HG03139 (cell line): Measurements from ENCODE around the gene HAUS8.
"Not testable (repeated sequence)": the region's sequence is repeated elsewhere in the genome, so short reads cannot be mapped to it uniquely, and the experiment has no call there.

Experiments
- ATAC-seq: cut with Tn5 transposase; IDR thresholded peaks from one replicate; pipeline ENCODE4 v1.9.1; 2021; ENCODE audit not compliant: unreplicated experiment

Gene HAUS8

DNA sequence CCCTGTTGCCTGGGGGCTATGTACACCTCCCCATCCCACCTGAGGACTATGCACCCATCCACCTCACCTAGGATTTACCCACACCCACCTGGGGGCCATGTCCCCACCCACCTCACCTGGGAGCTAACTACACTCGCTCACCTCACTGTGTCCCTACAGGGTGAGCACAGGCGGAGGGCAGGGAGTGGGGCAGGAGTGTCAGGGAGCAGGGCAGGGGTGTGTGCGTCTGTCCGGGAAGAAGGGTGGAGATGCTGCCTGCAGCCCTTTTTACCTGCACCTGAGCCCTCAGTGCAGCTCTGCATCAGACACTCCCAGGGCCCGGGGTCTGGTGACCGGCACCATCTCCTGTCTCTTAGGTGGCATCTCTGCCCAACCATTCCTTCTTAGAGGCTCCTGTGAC is 38.1 kb downstream of the HAUS8 start:
- no peak for ATAC-seq

DNA sequence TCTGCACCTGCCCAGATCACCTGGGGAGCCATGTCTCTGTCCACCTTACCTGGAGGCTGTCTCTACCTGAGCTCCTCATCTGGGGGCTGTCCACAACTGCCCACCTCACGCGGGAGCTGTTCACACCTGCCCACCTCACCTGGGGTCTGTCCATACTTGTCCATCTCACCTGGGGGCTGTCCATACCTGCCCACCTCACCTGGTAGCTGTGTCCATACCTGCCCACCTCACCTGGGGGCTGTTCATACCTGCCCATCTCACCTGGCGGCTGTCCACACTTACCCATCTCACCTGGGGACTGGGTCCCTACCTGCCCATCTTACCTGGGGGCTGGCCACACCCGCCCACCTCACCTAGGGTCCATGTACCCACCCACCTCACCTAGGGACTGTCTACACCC is 38.6 kb downstream of the HAUS8 start:
- no peak for ATAC-seq

GRCh38 chr19:17035842-17036424 is 39.3 kb downstream of the HAUS8 start:
- no peak for ATAC-seq

GRCh38 chr19:17031741-17032140 is 43.5 kb downstream of the HAUS8 start:
- no peak for ATAC-seq

GRCh38 chr19:17027535-17027975 is 47.7 kb downstream of the HAUS8 start:
- no peak for ATAC-seq

GRCh38 chr19:17026706-17027534 is 48.3 kb downstream of the HAUS8 start, which contains the start of gene CPAMD8:
CPAMD8 (minus strand) TSS chr19:17026810; CDS start chr19:17026642, 168 bp downstream.
- ATAC-seq = no peak

- ATAC-seq = no peak
Measured at GRCh38 chr19:17025991-17026658, 49.1 kb downstream of the HAUS8 start.

DNA sequence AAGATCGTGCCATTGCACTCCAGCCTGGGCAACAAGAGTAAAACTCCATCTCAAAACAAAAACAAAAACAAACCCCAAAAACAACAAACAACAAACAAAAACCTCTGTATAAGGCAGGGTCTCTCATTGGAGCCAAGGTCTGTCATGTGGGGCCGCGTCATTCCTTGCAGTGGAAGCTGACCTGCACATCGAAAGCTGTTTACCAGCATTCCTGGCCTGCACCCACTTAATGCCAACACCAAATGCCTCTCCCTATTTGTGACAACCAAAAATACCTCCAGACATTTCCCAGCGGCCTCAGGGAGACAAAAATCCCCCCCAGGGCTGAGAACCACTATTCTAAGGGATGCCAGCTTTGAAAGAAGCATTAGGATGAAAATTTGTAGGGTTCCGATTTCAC is 49.9 kb downstream of the HAUS8 start:
- ATAC-seq = no peak

DNA sequence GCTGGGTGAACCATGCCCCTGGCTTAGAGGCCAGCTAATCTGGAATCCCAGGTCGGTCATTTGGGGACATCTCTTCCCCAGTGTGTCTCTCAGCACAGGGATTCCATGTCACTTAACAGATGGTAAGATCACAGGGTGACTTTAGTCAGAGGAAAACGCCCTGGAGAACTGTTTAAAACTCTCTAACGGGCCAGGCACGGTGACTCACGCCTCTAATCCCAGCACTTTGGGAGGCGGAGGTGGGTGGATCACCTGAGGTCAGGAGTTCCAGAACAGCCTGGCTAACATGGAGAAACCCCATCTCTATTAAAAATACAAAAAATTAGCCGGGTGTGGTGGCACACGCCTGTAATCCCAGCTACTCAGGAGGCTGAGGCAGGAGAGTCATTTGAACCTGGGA is 50.3 kb downstream of the HAUS8 start:
- not testable (repeated sequence) for ATAC-seq

DNA sequence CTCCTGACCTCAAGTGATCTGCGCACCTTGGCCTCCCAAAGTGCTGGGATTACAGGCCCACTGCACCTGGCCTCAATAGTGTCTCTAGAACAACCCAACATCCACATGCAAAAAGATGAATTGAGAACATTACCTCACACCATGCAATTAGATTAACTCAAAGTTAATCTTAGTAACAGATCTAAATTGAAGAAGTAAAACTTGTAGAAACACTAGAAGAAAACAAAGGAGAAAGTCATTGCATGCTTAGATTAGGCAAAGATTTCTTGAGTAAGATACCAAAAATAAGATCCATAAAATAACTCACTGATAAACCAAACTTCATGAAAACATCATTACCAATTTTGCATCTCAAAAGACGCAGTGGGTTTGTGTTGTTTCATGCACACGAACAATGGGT is 51.4 kb downstream of the HAUS8 start:
- no peak for ATAC-seq

GRCh38 chr19:17022738-17023137 is 52.5 kb downstream of the HAUS8 start:
- no peak for ATAC-seq

DNA sequence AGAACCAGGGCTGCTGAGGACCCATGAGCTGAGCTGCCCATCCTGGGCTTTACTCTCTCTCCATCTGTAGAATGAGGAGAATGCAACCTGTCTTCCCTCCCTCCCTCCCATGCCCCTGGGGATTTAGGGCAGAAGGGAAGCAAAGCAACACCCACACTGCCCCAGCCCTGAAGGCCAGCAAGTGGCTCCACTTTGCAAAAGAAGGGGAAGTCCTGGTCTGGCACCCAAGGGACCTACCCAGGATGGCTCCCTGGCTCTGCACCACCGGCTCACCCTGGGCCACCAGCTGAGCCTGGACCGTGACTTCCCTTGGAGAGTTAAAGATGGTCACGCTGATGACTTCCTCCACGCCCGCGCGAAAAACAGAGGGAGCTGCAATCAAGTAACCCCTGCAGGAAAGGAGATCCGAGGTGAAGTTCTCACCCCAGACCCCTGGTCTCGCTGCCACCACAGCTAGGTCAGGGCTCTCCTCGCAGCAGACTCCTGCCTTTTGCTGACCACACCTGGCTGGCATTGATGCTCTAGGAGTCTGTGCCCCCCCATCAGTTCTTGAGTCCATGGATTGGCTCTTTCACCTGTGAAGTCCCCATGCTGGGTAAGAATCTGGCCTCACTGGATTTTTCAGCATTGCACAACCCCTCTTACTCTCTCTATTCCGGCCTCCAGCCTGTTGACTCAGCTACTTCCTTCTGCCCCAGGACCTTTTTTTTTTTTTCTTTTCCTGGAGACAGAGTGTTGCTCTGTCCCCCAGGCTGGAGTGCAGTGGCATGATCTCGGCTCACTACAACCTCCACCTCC is 53.3 kb downstream of the HAUS8 start:
- ATAC-seq = no peak

DNA sequence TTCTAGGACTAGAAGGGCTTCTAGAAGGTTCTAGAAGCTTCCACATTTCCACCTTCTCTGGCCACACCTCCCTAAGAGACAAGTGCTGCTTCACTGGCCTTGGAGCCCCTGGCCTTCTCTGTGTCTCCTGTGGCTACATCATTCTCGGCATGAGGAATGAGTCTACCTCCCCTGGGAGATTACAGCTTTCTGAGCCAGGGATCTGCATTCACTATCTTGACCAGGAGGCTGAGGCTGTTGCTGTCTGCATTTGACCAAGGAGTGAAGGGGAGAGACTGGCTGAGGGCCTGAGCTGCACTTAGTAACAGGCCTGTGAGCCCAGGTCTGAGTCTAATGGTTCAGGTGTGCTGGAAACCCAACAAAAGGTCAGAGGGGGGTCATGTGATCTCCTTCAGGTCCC is 53.9 kb downstream of the HAUS8 start:
- no peak for ATAC-seq

DNA sequence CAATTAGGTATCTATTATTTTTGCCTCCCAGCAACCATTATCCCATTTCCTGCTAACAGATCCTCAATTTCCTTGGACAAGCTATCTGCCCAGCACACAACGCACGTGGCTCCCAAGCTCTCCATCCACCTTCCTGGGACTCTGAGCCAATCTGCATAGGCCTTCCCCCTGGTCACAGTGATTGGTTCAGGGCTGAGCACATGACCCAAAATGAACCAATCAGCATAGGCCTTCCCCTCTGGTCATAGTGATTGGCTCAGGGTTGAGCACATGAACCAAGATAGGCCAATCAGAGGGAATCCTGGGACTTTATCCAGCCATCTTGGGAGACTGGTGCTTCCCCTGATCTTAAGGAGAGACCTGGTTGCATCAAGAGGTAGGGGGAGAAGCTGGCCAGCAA is 54.4 kb downstream of the HAUS8 start:
- no peak for ATAC-seq

- ATAC-seq = no peak
Measured at GRCh38 chr19:17020385-17020784, 54.9 kb downstream of the HAUS8 start.

GRCh38 chr19:17014212-17014861 is 60.9 kb downstream of the HAUS8 start:
- not testable (repeated sequence) for ATAC-seq

DNA sequence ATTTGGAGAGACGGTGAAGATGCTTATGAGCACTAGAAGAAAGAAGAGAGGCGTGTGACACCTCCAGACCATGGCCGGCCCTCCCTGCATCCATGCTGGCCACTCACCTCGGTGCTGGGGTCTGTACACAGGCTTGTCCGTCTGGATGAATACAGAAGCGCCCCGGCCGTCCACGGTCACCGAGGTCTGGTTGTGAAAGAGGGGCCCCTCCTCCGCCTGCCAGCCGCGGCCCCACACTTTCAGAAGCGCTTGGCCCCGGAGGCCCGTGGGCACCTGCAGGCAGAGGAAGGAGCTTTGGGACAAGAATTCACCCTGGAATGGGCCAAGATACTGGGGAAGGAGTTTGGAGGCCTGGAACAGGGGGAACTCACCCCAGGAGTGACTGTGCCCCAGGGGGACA is 63.8 kb downstream of the HAUS8 start:
- ATAC-seq = no peak

DNA sequence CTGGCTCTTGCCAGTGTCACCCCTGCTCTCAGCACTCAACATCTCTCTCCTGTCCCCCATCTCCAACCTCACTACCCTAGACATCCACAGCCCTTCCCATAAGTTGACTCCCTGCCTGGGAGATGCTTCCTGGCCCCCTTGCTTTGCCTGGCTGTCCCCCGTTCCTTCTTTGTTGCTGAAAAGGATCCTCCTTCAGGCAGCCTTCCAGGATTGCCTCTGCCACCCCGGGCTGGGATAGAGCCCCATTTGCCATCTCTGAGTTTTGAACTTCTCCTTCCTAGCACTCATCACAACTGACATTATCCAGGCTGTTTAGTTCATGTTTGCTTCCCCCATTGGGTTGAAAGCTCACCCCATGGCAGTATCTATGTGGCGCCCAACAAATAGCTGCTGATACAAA is 68.7 kb downstream of the HAUS8 start:
- no peak for ATAC-seq

- no peak for ATAC-seq
Measured at GRCh38 chr19:17005000-17005399, 70.3 kb downstream of the HAUS8 start.

DNA sequence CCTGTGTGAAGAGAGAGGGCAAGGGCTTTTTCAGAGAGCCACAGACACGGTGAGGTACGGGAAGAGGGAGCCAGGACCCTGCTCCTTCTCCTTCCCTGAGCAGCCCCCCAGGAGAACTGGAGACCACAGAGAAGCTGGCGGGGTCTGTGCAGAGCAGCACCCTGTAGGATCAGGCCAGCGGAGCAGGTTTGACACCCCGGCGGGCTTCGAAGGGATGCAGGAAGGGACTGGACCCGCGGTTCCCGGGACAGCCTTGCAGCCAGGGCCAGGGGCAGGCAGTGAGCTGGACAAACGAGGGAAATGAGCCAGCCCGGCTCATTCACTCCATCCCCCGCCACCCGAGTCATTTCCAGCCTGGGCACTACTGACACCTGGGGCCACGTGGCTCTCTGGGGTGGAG is 70.9 kb downstream of the HAUS8 start:
- no peak for ATAC-seq

DNA sequence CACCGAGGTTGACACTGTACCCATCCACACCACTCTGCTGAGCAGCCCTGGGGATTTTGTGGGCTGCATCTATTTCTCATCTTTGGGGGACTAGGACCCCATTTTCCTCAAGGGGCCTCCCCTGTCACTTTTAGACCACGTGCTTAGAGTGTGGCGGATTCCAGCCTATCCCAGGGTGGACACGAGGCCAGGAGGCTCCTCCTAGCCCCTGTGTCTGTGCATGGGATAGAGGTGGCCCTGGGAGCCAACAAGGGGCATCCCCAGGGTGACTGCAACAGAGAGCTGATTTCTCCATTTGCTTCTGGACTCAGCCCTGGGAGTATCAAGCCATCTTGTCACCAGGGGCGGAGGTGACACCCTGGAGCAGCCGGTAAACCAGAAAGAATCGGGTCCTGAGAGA is 72.8 kb downstream of the HAUS8 start:
- no peak for ATAC-seq
